HL-60/S4 treated with phorbol 12-myristate 13-acetate at 8.2 ng/mL for 4 days and 3 days (cell line): ENCODE measurements around the gene ZNF687.
"Not testable (repeated sequence)": the region's sequence is repeated elsewhere in the genome, so short reads cannot be mapped to it uniquely, and the experiment has no call there.

Source experiments
- in situ Hi-C: fragments of 300-500 bp; cut with MboI; formaldehyde crosslinking; loops from 2 replicates; pipeline ENCODE4 v1.15.0; 2022; ENCODE audit warnings: low sequenced_read_pairs

ZNF687 gene

GRCh38 chr1:151281969-151282882, at the start of gene ZNF687:
TSS of gene ZNF687 (plus strand) at chr1:151282299. CDS start at chr1:151286292, 3,993 bp downstream.
- in situ Hi-C loops: no loop called here

DNA sequence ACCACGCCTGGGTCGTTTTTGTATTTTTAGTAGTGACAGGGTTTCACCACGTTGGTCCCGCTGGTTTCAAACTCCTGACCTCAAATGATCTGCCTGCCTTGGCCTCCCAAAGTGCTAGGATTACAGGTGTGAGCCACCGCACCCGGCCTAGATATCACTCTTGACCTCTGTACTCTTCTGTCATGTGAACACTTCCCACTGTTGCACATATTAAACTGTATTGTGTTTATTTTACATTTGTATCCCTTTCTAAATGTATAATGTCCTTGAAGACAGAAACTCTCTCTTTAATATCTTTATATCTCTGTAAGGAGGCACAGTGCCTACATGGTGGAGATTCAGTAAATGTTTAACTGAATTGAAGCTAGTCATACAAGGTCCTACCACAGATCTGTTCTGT, 46.9 kb upstream of the ZNF687 start:
- in situ Hi-C loops: no loop called here

DNA sequence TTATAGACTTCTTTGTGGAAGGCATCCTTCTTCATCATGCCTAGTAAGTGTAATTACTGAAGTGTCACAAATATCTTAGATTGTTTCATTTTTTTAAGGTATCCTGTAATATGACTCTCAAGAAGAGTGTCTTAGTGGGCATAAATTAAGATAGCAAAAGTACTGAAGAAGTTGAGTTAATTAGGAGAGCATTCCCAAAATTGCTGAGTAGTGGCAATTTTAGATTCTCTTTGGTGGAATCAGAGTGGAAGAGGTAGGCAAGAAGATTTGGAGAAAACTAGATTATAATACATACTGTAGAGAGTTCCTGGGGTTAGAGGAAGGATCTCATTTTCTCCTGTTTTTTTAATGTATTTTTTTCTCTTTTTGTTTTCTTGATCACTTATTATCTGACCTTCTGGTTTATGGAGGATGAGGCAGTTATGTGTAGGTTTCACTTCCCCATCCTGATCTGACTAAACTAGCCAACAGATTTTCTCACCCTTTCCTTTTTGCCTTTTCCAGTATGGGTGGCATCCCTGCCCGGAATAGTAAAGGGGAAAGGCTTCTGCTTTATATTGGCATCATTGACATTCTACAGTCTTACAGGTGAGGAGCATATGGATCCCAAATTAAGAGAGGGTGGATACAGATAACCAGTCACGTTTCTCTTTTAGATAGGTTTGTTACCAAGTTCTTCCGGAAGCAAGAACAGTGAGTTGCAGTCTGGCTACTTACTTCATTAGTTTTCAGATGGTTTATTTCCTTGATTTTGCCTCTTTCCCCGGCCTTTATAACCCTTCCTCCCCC, 44.2 kb upstream of the ZNF687 start:
- in situ Hi-C loops: no loop called here

GRCh38 chr1:151238467-151238739, 43.7 kb upstream of the ZNF687 start:
- in situ Hi-C loops: no loop called here

DNA sequence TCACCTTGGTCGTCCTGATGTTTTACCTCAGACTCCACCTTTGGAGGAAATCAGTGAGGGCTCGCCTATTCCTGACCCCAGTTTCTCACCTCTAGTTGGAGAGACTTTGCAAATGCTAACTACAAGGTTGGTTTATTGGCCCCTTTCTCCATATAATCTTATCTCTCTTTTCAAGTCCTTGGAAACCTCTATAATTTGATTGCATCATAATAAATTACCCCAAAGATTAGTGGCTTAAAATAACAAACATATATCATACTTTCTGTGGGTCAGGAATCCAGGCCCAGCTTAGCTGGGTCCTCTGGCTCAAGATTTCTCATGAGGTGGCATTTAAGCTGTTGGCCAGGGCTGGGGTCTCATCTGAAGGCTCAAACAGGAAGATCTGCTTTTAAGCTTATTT, 39.7 kb upstream of the ZNF687 start:
- in situ Hi-C loops: no loop called here

GRCh38 chr1:151243683-151244216, 38.3 kb upstream of the ZNF687 start:
- in situ Hi-C loops: no loop called here

DNA sequence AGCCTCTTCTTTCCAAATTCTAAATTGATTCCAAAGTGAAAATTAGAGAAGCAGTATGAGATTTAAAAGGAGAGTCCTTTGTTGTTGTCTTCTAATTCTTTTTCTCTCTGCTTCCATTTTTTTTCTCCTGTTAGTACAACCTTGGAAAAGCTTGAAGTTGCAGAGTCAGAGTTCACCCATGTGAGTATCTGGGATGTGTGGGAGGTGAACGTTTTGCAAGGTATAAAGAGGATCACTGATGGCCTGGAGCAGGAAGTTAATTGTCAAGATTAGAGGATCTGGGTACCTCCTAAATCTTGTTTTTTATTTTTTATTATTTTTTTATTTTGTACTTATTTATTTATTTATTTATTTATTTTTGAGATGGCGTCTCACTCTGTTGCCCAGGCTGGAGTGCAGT, 35.3 kb upstream of the ZNF687 start:
- in situ Hi-C loops: no loop called here

- in situ Hi-C loops: no loop called here
Observed at GRCh38 chr1:151251656-151252470, 30.2 kb upstream of the ZNF687 start.

GRCh38 chr1:151254217-151255213, 27.6 kb upstream of the ZNF687 start, which contains the start of gene PSMD4:
TSS of gene PSMD4 (plus strand) at chr1:151254734. CDS start at chr1:151254783, 49 bp downstream.
- in situ Hi-C loops: no loop called here

DNA sequence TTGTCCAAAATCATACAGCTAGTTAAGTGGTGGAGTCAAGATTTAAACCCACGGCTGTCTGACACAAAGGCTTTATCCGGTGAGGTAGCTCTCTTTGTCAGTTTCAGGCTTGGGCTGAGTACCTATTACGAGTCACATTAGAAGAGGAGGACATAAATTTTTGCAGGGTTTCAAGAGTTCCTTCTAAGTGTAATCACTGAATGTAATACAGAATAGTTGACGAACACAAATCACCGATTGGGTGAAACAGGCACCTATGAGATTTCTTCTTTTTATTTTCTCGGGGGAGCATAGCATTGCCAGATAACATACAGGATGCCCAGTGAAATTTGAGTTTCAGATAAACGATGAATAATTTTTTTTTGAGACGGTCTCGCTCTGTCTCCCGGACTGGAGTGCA, 26.7 kb upstream of the ZNF687 start:
- in situ Hi-C loops: no loop called here

GRCh38 chr1:151259351-151259750, 22.7 kb upstream of the ZNF687 start:
- in situ Hi-C loops: no loop called here

- in situ Hi-C loops: no loop called here
Observed at GRCh38 chr1:151265446-151266236, 16.5 kb upstream of the ZNF687 start.

DNA sequence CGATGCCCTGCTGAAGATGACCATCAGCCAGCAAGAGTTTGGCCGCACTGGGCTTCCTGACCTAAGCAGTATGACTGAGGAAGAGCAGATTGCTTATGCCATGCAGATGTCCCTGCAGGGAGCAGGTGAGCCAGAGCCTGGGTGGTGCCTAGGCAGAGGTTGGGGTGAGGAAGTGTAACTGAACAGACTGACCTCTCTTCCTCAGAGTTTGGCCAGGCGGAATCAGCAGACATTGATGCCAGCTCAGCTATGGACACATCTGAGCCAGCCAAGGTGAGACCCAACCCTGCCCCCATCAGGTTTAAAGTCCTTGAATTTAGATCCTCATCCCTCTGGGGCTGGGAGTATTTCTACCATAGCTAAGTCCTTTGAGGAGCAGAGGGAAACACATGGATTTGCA, 15.8 kb upstream of the ZNF687 start:
- in situ Hi-C loops: no loop called here

- in situ Hi-C loops: no loop called here
Observed at GRCh38 chr1:151266821-151267220, 15.3 kb upstream of the ZNF687 start.

DNA sequence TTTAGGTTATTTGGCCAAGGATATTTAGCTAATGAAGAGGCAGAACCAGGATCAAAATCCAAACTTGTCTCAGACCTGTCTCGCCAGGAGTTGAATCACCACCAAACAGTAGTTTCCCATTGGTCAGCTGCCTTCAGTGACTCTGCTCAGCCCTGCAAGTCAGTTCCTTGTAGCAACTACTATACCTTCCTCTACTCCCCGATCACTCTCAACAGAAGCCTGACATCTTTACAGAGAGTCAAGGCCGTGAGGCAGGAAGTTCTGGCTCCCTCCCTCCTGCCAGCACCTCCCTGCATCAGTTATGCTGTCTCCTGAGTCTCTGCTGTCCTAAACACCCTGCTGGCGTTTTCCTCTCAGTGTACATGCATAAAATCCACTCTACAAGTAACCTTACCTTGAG, 14.3 kb upstream of the ZNF687 start:
- in situ Hi-C loops: no loop called here

- in situ Hi-C loops: no loop called here
Observed at GRCh38 chr1:151273924-151274466, 8.1 kb upstream of the ZNF687 start.

DNA sequence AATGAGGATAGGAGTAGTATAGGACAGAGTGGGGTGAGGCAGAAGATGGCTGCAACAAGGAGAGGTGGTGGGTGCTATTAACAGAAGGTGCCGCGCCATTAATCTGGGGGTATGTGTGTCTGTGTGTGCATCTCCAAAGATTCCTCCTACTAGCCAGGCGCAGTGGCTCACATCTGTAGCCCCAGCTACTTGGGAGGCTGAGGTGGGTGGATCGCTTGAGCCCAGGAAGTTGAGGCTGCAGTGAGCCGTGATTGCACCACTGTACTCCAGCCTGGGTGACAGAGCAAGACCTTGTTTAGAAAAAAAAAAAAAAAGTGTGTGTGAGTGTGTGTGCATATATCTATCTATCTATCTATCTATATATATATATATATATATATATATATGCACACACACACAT, 6.8 kb upstream of the ZNF687 start:
- in situ Hi-C loops: not testable (repeated sequence)

- in situ Hi-C loops: no loop called here
Observed at GRCh38 chr1:151277249-151277648, 4.8 kb upstream of the ZNF687 start.
